Activated CD8-positive, alpha-beta T cell treated with anti-CD3 and anti-CD28 coated beads for 36 hours (primary cell): ENCODE data around the gene BORCS5. TPM values are rescaled to one million over a fixed set of nuclear protein-coding genes. Genes with fewer than 3 reads are reported as not detected.
A peak's percentile ranks its signal among the peaks of the same experiment; 100 is the strongest.

Experiments
- ATAC-seq: fragments of 200-7000 bp; cut with Tn5 transposase; one replicate; pipeline ENCODE4 v1.10.0; 2021; ENCODE audit warnings: mild to moderate bottlenecking, moderate library complexity
- CTCF ChIA-PET: fragments of 350-600 bp; sonication (Branson Sonifier 250); formaldehyde crosslinking; loops from one replicate; lab custom pipeline; 2021; ENCODE audit warnings: antibody characterized with exemption; lab: Charles Lee
- POLR2A ChIA-PET: fragments of 350-600 bp; sonication (Branson Sonifier 250); formaldehyde crosslinking; loops from one replicate; lab custom pipeline; 2021; ENCODE audit warnings: antibody characterized with exemption; lab: Charles Lee
- DNase-seq: peaks from one replicate; pipeline ENCODE4 v3.0.0-alpha.2; 2020
- H3K27ac Mint-ChIP-seq: one replicate; pipeline ENCODE4 v1.8.0; 2021; ENCODE audit warnings: mild to moderate bottlenecking, mixed read lengths
- H3K27me3 Mint-ChIP-seq: one replicate; pipeline ENCODE4 v1.8.0; 2021; ENCODE audit warnings: mixed read lengths
- H3K36me3 Mint-ChIP-seq: one replicate; pipeline ENCODE4 v1.8.0; 2021; ENCODE audit warnings: low read depth, mixed read lengths
- H3K4me1 Mint-ChIP-seq: one replicate; pipeline ENCODE4 v1.8.0; 2021; ENCODE audit warnings: low read depth, mixed read lengths
- H3K4me3 Mint-ChIP-seq: one replicate; pipeline ENCODE4 v1.8.0; 2021; ENCODE audit warnings: mild to moderate bottlenecking, moderate library complexity, mixed read lengths
- H3K9me3 Mint-ChIP-seq: one replicate; pipeline ENCODE4 v1.8.0; 2021; ENCODE audit warnings: mixed read lengths
- CTCF ChIP-seq: fragments of 200-600 bp; IDR thresholded peaks from one replicate; pipeline ENCODE4 v1.8.0; 2022; ENCODE audit warnings: antibody characterized with exemption, mild to moderate bottlenecking
- intact Hi-C: fragments of 100-400 bp; cut with micrococcal nuclease; formaldehyde crosslinking; loops from one replicate; pipeline ENCODE4 v1.10.0; 2022
- total RNA-seq, 2 experiments: library from RNA; stranded (reverse); gene quantifications; one replicate each; pipeline ENCODE4 v1.2.3, GENCODE V29; 2021

The BORCS5 gene
- total RNA-seq, 2 experiments from 2014 or later = 31.5 to 32.9 TPM

- H3K9me3 Mint-ChIP-seq = no peaks in the 10 kb centered on the region
- TF ChIP-seq CTCF = no peak
- ATAC-seq (peak; percentile 88), DNase-seq (peak; percentile 76)
- peak overlapping the region; percentile 99 for H3K27ac Mint-ChIP-seq
- no peaks in the 10 kb centered on the region for H3K27me3 Mint-ChIP-seq
- intact Hi-C loops = loop anchor here (5.0 kb wide), 2 partner anchors 33 to 93 kb away; no protein-coding TSS in a partner anchor
- H3K4me3 Mint-ChIP-seq = peak overlapping the region; percentile 51
- peaks cover 61% of the 10 kb centered on the region for H3K4me1 Mint-ChIP-seq
- POLR2A ChIA-PET = interaction anchor here (0.8 to 2.5 kb wide), 14 partner anchors 10 to 117 kb away, joined by 3 to 15 read pairs (median 4); no protein-coding TSS in a partner anchor
- CTCF ChIA-PET = interaction anchor here (0.8 to 2.4 kb wide), 15 partner anchors 8 to 262 kb away, joined by 3 to 9 read pairs (median 5); partner anchors contain the start of gene DUSP16
- H3K36me3 Mint-ChIP-seq = peaks cover 80% of the 10 kb centered on the region
Observed at GRCh38 chr12:12474931-12475795, 118.3 kb downstream of the BORCS5 start.

GRCh38 chr12:12476857-12477531 lies 120.1 kb downstream of the BORCS5 start:
- POLR2A ChIA-PET = interaction anchor here (0.6 to 2.5 kb wide), 9 partner anchors 11 to 102 kb away, joined by 3 to 14 read pairs (median 3); no protein-coding TSS in a partner anchor
- Mint-ChIP-seq H3K4me1 (peaks cover 60% of the 10 kb centered on the region), H3K9me3 (no peaks in the 10 kb centered on the region), H3K27me3 (no peaks in the 10 kb centered on the region), H3K36me3 (peaks cover 66% of the 10 kb centered on the region), H3K4me3 (no peak overlapping the region), H3K27ac (peak overlapping the region; percentile 50)
- DNase-seq (no peak), ATAC-seq (no peak)
- TF ChIP-seq CTCF = no peak
- intact Hi-C loops = loop anchor here (5.0 kb wide), 2 partner anchors 35 to 95 kb away; no protein-coding TSS in a partner anchor
- CTCF ChIA-PET = interaction anchor here (0.6 to 2.4 kb wide), 8 partner anchors 20 to 260 kb away, joined by 3 to 8 read pairs (median 5); partner anchors contain the start of gene DUSP16

- intact Hi-C loops = loop anchor here (5.0 kb wide), 2 partner anchors 35 to 95 kb away; no protein-coding TSS in a partner anchor
- peak overlapping the region; percentile 22 for H3K27ac Mint-ChIP-seq
- DNase-seq (no peak), ATAC-seq (no peak)
- ChIA-PET CTCF (interaction anchor here (0.7 to 2.4 kb wide), 5 partner anchors 21 to 178 kb away, joined by 3 to 8 read pairs (median 6); partner anchors contain the start of gene DUSP16), POLR2A (interaction anchor here (0.8 to 1.9 kb wide), 4 partner anchors 10 to 102 kb away, joined by 3 to 7 read pairs (median 3); no protein-coding TSS in a partner anchor)
- peaks cover 69% of the 10 kb centered on the region for H3K36me3 Mint-ChIP-seq
- H3K27me3 Mint-ChIP-seq = no peaks in the 10 kb centered on the region
- H3K9me3 Mint-ChIP-seq = no peaks in the 10 kb centered on the region
- peaks cover 64% of the 10 kb centered on the region for H3K4me1 Mint-ChIP-seq
- no peak overlapping the region for H3K4me3 Mint-ChIP-seq
- no peak for TF ChIP-seq CTCF
Observed at GRCh38 chr12:12477532-12477890, 120.6 kb downstream of the BORCS5 start.

GRCh38 chr12:12480074-12480473 lies 123.2 kb downstream of the BORCS5 start:
- ATAC-seq (no peak), DNase-seq (no peak)
- ChIA-PET POLR2A (interaction anchor here (1.4 kb wide), 1 partner anchor 30 kb away, joined by 3 read pairs; no protein-coding TSS in a partner anchor), CTCF (interaction anchor here (1.4 to 2.2 kb wide), 3 partner anchors 14 to 103 kb away, joined by 3 to 6 read pairs (median 4); no protein-coding TSS in a partner anchor)
- H3K4me3 Mint-ChIP-seq = no peak overlapping the region
- H3K27ac Mint-ChIP-seq = peak overlapping the region; percentile 79
- H3K9me3 Mint-ChIP-seq = no peaks in the 10 kb centered on the region
- intact Hi-C loops = no loop called here
- H3K27me3 Mint-ChIP-seq = no peaks in the 10 kb centered on the region
- H3K36me3 Mint-ChIP-seq = peaks cover 69% of the 10 kb centered on the region
- H3K4me1 Mint-ChIP-seq = peaks cover 58% of the 10 kb centered on the region
- no peak for TF ChIP-seq CTCF
